Esophagus squamous epithelium (tissue), 4 donors: ENCODE results near the gene NAV2.

Experiments
- POLR2A ChIP-seq, 4 donors: fragments of 450-650 bp; IDR thresholded peaks; one replicate each; pipeline ENCODE4 v1.6.1; 2017; ENCODE audit warnings: antibody characterized with exemption in 4 of 4, mild to moderate bottlenecking in 4 of 4, moderate library complexity in 3 of 4
- TF ChIP-seq, protein P1 (sequence below), 6 experiments: fragments of 450-650 bp in 4 of 6; fragments of 200-600 bp in 2 of 6; sonication (generic) in 2 of 6; IDR thresholded peaks; one replicate each; pipeline ENCODE4 v1.5.1; 2016 to 2019; ENCODE audit warnings: antibody characterized with exemption in 6 of 6, mild to moderate bottlenecking in 4 of 6, moderate library complexity in 4 of 6

DNA sequence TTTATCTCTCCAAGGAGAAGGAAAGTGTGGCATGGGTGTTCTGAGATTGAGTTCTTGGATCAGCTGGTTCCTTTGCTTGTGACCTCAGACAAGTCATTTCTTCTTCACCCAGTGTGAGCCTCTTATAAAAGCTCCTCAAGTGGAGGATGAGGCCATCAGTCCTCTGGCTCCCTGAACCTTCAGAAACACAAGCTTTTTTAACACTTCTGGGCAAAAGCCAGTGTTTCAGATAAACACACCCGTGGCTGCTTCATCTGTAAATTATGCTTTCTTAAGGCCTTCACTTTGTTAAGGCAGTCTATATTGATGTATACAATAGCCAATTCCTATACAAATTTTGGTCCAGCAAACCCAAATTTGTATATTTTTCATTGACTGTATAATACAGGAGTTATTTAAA is 267.8 kb downstream of the NAV2 start:
- TF ChIP-seq, protein P1, sequence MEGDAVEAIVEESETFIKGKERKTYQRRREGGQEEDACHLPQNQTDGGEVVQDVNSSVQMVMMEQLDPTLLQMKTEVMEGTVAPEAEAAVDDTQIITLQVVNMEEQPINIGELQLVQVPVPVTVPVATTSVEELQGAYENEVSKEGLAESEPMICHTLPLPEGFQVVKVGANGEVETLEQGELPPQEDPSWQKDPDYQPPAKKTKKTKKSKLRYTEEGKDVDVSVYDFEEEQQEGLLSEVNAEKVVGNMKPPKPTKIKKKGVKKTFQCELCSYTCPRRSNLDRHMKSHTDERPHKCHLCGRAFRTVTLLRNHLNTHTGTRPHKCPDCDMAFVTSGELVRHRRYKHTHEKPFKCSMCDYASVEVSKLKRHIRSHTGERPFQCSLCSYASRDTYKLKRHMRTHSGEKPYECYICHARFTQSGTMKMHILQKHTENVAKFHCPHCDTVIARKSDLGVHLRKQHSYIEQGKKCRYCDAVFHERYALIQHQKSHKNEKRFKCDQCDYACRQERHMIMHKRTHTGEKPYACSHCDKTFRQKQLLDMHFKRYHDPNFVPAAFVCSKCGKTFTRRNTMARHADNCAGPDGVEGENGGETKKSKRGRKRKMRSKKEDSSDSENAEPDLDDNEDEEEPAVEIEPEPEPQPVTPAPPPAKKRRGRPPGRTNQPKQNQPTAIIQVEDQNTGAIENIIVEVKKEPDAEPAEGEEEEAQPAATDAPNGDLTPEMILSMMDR (IDR thresholded peaks at IDR 0.05), result no peak
- no peak for TF ChIP-seq POLR2A (IDR thresholded peaks at IDR 0.05)
